Measurements from ENCODE around the gene HCRTR1. TPM values are rescaled to one million over a fixed set of nuclear protein-coding genes. Genes with fewer than 3 reads are reported as not detected.

Gene HCRTR1
- total and polyA plus RNA-seq, 10 donors: 0.06 TPM; not detected in 9

DNA sequence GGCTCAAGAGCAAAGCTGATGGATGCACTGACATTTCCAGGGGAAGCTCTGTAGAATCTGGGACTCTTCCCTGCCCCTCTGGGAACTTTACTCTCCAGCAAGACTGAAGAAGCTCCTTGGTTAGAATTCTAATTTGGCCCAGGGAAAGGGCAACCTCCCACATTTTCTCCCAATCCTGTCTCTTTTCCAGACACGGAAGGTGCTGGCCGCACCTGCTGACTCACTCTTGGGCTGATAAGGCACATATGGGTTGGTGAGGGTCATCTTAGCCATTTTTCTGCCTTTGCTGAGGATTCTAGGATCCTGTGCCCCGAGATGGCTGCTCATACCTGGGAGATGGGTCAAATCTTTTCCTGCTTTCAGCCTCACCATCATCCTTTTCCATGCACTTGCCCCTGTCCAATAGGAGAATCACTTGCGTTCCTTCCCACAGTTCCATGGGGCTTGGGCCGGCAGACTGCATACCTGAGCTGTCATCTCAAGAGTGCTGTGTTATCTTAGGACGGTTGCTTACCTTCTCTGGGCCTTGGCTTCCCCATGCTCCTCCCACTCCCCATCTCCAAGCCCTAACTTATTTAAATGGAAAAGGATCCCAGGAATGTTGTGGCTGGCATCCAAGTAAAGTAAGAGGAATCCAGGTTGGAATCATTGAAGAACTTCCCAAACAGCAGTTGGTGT is 39.8 kb upstream of the HCRTR1 start:
- intact Hi-C loops (cut with DNase I; ENCODE audit: low total_unique reads): loop anchor here (10.0 kb wide), 1 partner anchor 217 kb away; no protein-coding TSS in a partner anchor
- Histone ChIP-seq H3K4me1 (peaks cover 11 to 68% (median 39%) of the 10 kb centered on the region in 6 donors), H3K9me3 (no peaks in the 10 kb centered on the region), H3K4me3 (peak overlapping the region; percentile 52 to 85 (median 68)), H3K27ac (peak overlapping the region; percentile 48 to 92 (median 84)), H3K36me3 (peaks cover 0 to 3% (median 0%) of the 10 kb centered on the region in 6 donors), H3K27me3 (replicated peaks in 1 of 7) (peaks cover 0 to 31% (median 6%) of the 10 kb centered on the region in 7 donors)
- TF ChIP-seq POLR2A (IDR thresholded peaks at IDR 0.05): no peak
- TF ChIP-seq POLR2AphosphoS5 (IDR thresholded peaks at IDR 0.05): peak in 1 of 3 donors; percentile 9
- 55 to 73% (median 67%) methylated on average over 6 of the region's 6 CpGs for WGBS, 5 donors
- no peak for DNase-seq

DNA sequence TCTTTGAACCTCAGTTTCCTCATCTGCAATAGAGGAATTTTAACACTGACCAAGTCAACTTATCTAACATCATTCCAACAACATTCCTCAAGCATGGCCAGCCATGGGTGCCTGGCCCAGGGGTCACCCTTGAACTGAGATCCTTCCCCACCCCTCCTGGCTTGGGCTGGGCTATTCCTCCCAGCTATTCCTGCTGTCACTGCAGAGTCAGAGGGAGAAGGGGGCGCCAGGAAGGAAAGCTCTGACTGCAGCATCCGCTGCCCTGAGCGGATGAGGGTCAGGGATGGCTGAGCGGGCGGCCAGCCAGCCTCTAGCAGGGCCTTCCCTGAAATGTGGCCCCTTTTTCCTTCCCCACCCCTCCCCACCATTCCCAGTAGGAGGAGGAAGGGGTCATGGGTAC is 38.1 kb upstream of the HCRTR1 start:
- 38 to 91% (median 68%) methylated on average over 5 of the region's 5 CpGs for WGBS, 5 donors
- TF ChIP-seq POLR2AphosphoS5 (IDR thresholded peaks at IDR 0.05): peak; percentile 84 to 88 (median 85)
- no peak for TF ChIP-seq CTCF (IDR thresholded peaks at IDR 0.05 in 8 of 11, conservative IDR thresholded peaks at IDR 0.05 in 3 of 11)
- peak overlapping the region; percentile 18 to 77 (median 41) for H3K4me3 ChIP-seq
- H3K9me3 ChIP-seq: no peaks in the 10 kb centered on the region
- H3K27me3 ChIP-seq (replicated peaks in 1 of 7): peaks cover 0 to 31% (median 6%) of the 10 kb centered on the region in 7 donors
- H3K36me3 ChIP-seq: peaks cover 0 to 16% (median under 1%) of the 10 kb centered on the region in 6 donors
- H3K27ac ChIP-seq: peak overlapping the region in 7 of 8 donors; percentile 48 to 92 (median 84)
- no peak for DNase-seq
- peaks cover 14 to 72% (median 41%) of the 10 kb centered on the region in 6 donors for H3K4me1 ChIP-seq
- intact Hi-C loops (cut with DNase I; ENCODE audit: low total_unique reads): loop anchor here (10.0 kb wide), 1 partner anchor 215 kb away; no protein-coding TSS in a partner anchor

- no peak for TF ChIP-seq POLR2A (IDR thresholded peaks at IDR 0.05)
- TF ChIP-seq POLR2AphosphoS5 (IDR thresholded peaks at IDR 0.05): no peak
- DNase-seq: no peak
- WGBS, 5 donors: 53 to 79% (median 63%) methylated on average over 5 of the region's 5 CpGs
- Histone ChIP-seq H3K36me3 (peaks cover 0 to 27% (median 11%) of the 10 kb centered on the region in 6 donors), H3K9me3 (no peaks in the 10 kb centered on the region), H3K27ac (peak overlapping the region; percentile 29 to 92 (median 80)), H3K4me1 (peaks cover 21 to 72% (median 43%) of the 10 kb centered on the region in 6 donors), H3K27me3 (replicated peaks in 1 of 7) (peaks cover 0 to 24% (median 6%) of the 10 kb centered on the region in 7 donors), H3K4me3 (peak overlapping the region in 7 of 8 donors; percentile 15 to 77 (median 44))
- intact Hi-C loops (cut with DNase I; ENCODE audit: low total_unique reads): no loop called here
Measured at GRCh38 chr1:31580513-31580870, 37.0 kb upstream of the HCRTR1 start.

- H3K4me1 ChIP-seq: peaks cover 19 to 72% (median 42%) of the 10 kb centered on the region in 6 donors
- H3K4me3 ChIP-seq: peak overlapping the region in 7 of 8 donors; percentile 15 to 77 (median 44)
- DNase-seq: no peak
- no peak for TF ChIP-seq POLR2A (IDR thresholded peaks at IDR 0.05)
- TF ChIP-seq POLR2AphosphoS5 (IDR thresholded peaks at IDR 0.05): peak in 1 of 3 donors; percentile 8
- no peaks in the 10 kb centered on the region for H3K9me3 ChIP-seq
- 66 to 78% (median 73%) methylated on average over 15 of the region's 15 CpGs for WGBS, 5 donors
- intact Hi-C loops (cut with DNase I; ENCODE audit: low total_unique reads): no loop called here
- H3K27ac ChIP-seq: peak overlapping the region in 7 of 8 donors; percentile 42 to 92 (median 84)
- peaks cover 0 to 19% (median 6%) of the 10 kb centered on the region in 7 donors for H3K27me3 ChIP-seq (replicated peaks in 1 of 7)
- H3K36me3 ChIP-seq: peaks cover 0 to 33% (median 12%) of the 10 kb centered on the region in 6 donors
Measured at GRCh38 chr1:31580891-31581603, 36.4 kb upstream of the HCRTR1 start.

- DNase-seq: no peak
Measured at GRCh38 chr1:31581821-31582810, 35.4 kb upstream of the HCRTR1 start.

More at GRCh38 chr1:31581821-31582810, 35.4 kb upstream of the HCRTR1 start:
- H3K9me3 ChIP-seq: no peaks in the 10 kb centered on the region
- peaks cover 0 to 44% (median 15%) of the 10 kb centered on the region in 6 donors for H3K36me3 ChIP-seq
- intact Hi-C loops (cut with DNase I; ENCODE audit: low total_unique reads): no loop called here
- H3K27ac ChIP-seq: peak overlapping the region in 6 of 8 donors; percentile 60 to 92 (median 86)
- H3K4me3 ChIP-seq: peak overlapping the region in 4 of 8 donors; percentile 44 to 77 (median 68)
- peaks cover 0 to 12% (median under 1%) of the 10 kb centered on the region in 7 donors for H3K27me3 ChIP-seq (replicated peaks in 1 of 7)
- 72 to 93% (median 80%) methylated on average over 12 of the region's 12 CpGs for WGBS, 5 donors
- TF ChIP-seq POLR2AphosphoS5 (IDR thresholded peaks at IDR 0.05) (no peak), CTCF (IDR thresholded peaks at IDR 0.05 in 8 of 11, conservative IDR thresholded peaks at IDR 0.05 in 3 of 11) (no peak), POLR2A (IDR thresholded peaks at IDR 0.05) (no peak)
- H3K4me1 ChIP-seq: peaks cover 19 to 76% (median 49%) of the 10 kb centered on the region in 6 donors

Data from spleen (tissue), 11 donors.